GF-D8 (cell line): ENCODE results near the gene MPZL2.

ENCODE experiments used
- DNase-seq: peaks from one replicate; lab custom pipeline; 2025; lab: John Stamatoyannopoulos, UW

Gene MPZL2

DNA sequence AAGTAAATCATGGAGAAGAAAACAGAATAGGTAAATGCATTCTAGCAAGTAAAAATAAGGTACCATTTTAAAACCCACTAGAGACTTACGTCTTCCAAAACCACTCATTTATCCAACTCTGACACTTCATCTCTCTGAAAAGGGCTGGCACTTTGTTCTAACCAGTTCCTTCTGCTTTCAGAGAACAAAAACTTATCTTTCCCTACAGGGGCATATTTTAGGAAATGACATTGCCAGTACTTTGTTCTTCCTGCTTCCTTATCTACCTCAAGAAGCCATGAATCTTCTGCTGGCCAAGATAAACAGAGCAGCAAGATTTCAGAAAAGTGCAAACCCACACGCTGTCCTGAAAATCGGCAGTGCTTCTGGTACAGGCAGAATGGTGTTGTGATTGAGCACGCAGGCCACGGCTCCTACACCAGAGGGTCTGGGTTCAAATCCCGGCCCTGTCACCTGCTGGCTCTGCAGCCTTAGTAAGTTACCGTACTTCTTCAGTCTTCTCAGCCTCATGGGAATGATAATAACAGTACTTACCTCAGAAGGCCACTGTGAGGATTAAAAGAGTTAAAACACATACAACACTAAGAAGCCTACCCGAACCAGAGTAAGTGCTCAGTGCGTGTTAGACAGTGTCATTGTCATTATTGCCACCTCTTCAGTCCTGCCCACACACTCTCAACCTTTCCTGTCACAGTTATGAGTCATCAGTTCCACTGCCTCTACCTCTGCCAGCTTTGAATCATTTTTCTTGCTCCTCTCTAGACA is 22.9 kb downstream of the MPZL2 start:
- peak; percentile 100 for DNase-seq

DNA sequence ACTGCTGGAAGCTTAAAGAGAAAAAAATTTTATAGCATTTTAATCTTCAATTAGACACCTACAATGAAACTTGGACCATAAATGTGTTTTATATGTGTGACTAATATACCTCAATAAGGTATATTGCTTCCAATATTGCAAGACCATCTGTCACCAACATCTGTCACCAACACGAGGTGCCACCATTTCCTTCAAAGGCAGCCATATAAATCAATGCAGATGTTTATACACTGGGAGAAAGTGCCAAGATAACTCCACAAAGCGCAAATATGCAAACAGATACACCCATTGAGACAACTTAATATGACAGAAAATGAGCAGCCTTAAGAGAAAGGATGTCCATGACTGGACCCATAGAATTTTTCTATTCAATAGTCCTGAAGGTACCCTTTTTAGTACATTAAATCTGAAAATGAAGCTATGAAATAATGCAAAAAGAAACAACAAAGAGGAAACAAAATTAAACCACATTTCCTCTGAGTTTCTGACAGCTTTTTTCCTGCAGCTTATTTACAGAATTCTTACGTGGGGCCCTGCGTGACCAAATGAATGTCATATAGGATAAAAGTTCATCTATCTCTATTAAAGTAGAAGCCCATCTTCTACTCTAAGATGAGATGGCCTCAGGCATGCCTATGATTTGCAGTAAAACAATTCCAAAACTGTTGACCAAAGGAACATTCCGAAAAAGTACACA is 24.4 kb downstream of the MPZL2 start:
- no peak for DNase-seq

DNA sequence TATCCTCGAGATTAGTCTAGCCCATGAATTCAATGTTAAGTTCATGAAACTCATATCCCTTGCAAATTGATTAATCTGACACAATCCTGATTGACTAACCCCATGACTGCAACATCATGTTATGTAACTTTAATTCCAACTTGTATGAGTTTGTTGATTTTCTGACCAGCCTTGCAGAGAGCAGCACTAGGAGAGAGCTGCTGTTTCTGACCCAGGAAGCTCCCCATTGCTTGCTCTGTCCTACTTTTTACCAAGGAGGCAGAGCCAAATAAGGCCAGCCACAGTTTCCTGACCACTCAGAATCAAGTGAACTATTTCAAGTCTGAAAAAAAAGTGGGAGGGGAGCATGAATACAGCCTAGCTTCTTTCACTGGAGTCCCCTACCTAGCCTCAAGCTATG is 25.2 kb downstream of the MPZL2 start:
- DNase-seq: peak; percentile 74

DNA sequence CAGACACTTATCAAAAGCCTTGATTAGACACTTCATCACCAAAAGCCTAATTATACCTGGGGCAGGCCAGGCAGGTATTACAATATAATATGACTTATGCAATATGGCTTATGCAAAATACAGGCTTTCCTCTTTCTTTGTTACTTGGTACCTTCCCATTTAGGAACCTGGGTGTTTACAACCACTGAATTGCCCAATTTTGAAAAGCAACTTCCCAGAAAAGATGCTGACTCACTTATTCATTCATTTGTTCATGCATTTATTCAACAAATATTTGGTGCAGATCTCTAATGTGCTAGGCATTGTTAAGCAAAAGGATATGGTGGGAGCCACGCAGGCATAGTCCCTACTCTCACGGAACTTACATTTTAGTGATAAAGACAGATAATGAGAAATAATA is 25.7 kb downstream of the MPZL2 start:
- DNase-seq: peak; percentile 76

DNA sequence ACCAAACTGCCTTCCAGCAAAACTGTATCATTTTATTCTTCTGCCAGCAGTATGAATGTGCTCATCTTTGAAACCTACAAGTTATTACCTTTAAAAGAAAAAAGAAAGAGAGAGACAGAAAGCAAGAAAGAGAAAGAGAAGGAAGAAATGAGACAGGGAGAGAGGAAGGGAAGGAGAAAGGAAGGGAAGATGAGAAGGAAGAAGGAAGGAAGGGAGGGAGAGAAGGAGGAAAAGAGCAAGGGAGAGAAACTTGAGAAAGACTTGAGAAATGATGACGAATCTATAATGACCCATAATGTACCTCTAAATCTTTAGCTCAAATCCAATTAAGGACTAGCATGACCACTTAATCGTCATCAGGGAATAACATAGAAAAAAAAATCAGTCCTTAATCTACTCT is 27.9 kb downstream of the MPZL2 start:
- DNase-seq: no peak

DNA sequence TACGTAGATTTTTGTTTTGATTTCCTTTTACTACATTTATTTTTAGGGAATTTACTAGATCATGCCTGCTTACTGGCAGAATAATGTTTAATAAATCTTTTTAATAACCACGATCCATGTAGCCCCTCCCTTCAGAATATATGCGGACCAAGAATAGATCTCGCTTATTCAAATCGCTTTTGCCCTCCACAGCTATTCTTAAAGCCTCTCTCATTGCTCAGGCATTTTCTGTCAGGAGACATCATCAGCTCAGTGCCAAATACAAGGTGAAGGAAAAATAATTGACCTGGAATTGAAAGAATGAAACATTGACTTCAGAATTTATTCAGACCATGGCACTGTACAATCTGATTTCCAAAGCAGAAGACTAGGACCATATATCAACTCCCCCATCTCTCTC is 29.3 kb downstream of the MPZL2 start:
- DNase-seq: no peak

DNA sequence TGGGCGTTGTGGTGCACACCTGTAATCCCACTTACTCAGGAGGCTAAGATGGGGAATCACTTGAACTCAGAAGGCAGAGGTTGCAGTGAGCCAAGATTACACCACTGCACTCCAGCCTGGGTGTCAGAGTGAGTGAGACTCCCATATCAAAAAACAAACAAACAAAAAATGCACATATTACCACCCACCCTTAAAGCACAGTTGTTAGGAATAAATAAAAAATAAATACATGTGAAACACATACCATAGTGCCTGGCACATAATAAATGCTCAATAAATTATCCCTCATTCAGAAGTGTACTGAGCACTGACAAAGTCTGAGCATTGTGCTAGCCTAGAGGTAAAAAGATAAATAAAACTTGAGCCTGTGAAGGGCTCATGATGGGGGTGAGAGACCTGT is 30.2 kb downstream of the MPZL2 start:
- DNase-seq: no peak

DNA sequence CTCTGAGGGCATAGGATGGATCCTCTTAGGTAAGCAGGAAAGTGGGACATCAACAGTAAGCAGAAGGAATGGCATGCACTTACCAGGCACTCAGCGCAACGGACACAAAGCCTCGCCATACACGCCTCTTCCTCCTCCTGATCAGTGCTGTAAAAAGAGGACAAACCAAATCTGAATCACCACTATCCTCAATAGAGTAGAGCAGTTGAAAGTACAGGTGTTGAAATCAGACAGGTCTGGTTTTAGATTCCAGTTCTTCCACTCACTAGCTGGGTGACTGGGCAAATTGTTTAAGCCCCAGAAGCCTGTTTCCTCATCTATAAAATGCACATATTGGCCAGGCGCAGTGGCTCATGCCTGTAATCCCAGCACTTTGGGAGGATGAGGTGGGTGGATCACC is 30.7 kb downstream of the MPZL2 start:
- DNase-seq: no peak

DNA sequence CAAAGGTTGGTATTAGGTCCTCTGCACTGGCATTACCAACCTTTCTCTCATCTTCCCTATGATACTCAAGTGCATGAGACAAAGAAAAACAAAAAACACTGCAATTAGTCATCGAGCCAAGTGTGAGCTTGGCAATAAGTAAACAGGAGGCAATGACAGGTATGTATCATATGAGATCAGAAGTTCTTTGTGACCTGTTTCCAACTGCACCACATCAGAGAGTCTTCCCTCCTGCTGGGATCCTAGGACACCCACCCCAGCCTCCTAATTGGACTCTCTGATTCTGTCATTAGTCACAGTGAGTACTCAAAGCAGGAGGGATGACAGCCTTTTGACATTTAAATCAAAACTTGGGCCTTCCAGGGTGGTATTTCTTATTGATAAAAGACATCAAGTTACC is 31.4 kb downstream of the MPZL2 start:
- DNase-seq: no peak

DNA sequence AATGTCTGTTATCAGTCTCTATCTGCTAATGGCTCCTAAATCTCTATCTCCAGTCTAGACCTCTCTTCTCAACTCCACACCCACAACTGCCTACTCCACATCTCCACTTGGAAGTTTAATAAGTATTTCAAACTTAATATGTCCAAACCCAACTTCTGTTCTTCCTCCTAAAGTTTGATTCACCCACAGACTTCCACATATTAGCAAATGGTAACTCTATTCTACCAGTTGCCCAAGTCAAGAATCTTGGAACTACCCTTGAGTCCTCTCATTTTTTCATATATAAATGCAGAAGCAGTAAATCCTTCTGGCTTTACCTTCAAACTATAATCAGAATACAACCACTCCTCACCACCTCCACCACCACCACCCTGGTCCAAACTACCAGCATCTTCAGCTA is 32.6 kb downstream of the MPZL2 start:
- no peak for DNase-seq

DNA sequence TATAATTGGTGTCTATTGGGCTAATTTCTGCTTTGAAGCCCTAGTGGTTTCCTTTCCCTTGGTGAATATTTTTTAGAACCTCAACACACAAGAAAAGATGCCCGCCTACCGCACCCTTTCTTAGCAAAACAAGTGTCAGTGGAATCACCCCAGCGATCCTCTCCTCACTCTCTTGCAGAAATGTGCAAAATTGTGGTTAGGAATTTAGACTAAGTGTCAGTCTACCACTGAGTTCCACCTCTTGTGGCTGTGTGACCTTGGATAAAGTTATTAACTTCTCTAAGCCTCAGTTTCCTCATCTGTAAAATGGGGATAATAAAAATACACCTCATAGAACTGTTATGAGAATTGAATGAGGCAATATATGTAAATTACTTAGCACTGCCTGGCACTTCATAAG is 34.0 kb downstream of the MPZL2 start:
- no peak for DNase-seq

DNA sequence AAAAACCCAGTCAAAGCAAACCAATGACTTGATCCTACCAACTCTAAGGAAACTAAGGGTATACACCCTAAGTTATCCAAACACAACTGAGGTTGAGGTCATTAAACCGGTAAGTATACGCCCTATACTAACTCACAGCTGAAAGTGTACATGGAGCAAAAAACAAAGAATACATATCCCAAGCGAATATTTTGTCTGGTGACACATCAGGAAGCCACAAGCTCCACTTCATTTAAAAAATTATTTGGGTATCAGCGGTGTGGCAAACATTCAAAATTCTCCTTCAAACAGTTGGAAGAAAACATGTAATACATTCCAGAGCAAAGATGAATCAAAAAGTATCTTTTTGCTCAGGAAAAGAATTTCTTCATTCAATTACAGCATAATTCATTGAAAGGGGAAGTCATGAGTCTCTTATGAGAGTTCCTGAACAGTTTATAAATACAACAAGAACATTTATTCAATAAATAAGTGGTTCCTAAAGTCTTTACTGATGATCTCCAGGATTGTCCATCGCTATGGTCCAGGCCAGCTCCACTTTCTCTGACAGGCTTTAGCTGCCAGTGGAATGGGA is 34.7 kb downstream of the MPZL2 start:
- peak; percentile 59 for DNase-seq

DNA sequence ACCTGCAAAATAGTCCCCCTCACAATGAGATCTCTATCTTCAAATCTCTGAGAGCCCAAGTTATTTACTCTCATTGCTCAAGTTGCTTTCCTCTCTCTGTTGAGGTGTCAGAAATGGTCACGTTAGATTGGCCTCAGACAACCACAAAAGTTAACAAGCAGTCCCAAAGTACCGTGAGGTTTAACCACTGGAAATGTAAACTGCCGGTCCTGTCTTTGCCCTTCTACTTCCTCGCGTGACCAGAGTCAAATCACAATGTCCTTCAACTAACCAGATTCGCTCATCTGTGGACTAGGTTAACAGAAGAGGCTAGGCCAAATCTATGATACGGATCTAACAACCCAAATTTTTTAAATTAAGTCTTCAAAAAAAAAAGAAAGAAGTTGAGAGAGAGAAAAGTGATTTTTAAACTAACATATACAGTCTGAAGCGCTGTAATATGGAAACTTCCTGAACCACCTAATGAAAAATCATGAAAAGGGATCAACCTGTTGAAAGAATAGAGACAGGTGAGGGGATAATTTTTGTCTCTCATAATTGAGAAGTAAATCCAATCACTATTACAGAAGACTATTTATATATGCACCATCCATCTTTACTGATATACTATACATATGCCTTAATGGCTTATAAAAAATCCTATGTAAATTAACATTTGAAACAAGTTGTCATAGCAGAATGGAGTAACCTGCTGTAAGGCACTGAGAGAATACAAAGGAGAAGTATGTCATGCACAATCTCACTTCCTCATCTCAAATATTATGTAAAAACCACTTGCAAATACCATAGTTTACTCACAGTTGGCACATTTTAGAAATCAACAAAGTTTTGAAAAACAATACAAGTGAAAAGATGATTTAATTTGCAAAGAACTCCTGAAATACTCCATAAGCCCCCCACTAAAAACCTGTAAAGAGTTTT is 36.0 kb downstream of the MPZL2 start:
- peak; percentile 96 for DNase-seq

DNA sequence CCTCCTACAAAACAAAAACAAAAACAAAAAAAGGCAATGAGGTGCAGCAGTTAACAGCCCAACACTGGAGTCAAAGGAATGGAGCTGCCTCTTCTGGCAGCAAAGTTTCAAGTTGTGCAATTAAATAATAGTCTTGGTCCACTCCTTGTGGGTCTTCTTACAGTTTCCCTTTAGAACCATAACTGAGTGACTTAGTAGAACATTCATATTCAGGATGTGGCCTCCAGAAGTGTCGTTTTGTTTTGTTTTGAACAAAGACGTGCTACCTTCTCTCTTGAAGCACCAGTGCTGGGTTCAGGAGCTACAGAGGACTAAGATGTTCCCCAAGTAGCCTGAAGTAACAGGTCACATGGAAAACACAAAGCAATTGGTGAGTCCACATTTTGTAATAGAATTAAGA is 37.3 kb downstream of the MPZL2 start:
- no peak for DNase-seq

DNA sequence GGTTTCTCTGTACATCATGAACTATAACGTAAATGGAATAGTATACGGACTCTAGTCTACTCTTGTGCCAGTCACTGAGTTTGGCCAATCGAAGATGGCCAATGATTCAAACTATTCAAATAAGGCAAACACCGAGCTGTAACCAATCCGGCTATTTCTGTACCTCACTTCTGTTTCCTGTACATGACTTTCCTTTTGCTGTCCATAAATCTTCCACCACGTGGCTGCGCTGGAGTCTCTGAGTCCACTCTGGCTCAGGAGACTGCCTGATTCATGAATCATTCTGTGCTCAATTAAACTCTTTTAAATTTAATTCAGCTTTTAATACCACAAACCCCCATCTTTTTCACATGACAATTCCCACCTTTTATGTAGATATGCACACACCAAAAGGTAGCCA is 37.8 kb downstream of the MPZL2 start:
- no peak for DNase-seq

DNA sequence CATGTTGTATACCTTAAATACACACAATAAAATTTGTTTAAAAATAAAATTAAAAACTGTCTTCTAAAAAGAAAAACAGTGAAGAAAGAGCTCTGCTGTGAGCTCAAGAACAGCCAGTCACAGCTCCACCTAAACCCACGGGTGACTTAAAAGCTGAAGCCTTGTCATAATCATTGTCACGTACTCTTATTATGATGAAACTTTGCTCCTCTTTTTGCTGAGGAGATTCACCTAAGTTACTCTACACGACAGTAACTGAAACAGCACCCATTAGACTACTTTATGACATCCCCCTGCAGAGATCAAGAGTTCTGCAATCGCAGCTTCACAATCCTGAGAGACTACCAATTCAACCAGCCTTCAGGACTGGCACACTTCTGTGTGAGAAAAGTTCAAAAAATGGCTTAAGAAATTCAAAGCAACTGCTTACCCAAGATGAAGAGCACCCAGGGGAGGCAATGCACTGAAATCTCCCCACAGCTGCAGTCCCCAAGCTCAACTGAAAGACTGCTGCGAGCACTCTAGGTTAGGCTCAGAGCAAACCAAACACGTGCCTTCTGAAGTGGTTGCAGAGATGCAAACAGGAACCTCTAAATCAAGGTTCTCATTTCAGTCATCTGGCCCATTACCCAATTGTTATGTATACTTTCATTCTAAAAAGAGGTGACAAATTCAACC is 39.4 kb downstream of the MPZL2 start, which contains the start of gene JAML:
Gene JAML (minus strand): TSS at position 501 of the 678 bp plus-strand sequence. CDS start 10,145 bp downstream, outside the sequence.
- DNase-seq: peak; percentile 62

DNA sequence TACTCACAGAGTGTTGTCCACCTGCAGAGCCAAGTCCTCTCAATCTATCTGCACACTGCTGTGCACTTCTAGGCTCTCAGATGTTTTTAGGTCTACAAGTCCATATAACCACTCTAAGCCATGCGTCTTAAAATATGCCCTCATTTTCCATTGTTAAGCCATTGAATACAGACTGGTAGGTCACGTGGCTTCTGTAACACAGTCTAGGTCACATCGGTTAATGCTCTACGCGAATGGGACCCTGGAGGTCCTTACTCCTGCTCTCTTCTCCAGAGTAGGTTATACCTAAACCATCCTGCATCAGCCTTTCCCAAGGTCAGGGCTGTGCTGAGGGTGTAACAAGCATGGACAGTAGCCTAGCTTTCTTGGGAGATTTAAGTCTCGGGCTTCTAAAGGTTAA is 40.1 kb downstream of the MPZL2 start:
- DNase-seq: no peak

DNA sequence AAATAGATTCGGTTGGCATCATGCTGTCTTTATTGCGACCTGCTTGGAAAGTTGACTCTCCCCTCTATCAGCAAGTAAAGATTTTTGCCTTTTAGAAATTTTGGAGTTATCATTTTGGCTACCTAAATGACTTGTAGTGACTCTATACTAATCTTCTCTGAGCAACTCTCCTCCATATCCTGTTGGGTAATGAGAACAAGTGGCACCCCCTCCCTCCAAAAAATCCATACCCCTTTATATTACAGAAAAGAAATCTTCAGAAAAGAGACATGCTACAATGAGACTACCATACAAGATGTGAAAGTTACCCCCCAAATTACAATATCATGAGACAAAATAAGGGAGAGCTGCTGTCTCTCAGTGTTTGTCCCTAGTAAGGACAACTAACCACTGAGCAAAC is 40.5 kb downstream of the MPZL2 start:
- DNase-seq: no peak

DNA sequence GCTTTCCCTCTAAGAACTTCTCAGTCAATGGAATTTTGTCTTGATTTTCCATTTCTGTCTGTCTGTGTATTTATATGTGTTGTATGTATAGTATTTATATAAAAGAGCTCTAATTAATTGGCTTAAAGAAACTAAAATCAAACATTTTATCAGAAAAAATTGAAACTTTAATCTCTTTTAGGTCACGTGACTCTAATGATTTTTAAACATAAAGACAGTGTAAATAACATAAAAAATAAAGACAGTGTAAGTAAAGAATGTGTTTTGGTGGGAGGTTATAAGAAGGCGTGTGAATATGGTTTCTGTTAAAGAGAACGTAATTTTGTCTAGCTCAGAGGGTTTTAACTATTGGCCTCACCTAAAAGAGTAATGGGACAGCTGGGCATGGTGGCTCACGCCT is 41.7 kb downstream of the MPZL2 start:
- no peak for DNase-seq

DNA sequence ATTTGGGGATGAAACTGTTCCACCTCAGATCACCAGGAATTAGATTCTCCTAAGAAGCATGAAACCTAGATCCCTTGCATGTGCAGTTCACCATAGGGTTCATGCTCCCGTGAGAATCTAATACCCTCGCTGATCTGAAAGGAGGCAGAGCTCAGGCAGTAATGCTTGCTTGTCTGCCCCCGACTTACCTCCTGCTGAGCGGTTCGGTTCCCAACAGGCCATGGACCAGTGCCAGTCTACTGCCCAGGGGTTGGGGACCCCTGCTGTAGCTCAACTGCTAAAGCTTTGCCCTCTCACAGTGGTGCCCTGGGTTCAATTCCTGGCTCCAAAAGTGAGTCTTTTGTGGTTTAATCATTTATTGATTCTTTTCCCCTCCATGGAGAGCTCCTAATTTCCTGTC is 42.7 kb downstream of the MPZL2 start:
- no peak for DNase-seq

DNA sequence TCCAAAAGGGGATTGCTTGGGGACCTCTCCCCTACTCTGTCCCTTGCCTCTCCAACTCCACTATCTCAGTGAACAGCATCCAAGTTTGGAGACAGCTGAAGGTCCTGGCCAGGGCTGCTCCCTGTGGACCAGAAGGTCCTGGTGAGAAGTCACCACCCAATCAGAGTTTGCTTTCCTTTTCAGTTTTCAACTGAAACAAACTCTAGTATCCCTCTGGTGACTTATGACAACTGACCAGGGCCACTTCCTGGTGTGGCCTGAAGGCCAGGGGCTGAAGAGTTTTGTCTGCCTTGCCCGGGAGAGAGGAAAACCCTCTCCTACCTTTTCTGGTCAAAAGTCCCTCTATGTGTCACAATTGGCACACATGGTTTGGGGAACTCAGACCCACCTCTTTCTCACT is 44.4 kb downstream of the MPZL2 start:
- DNase-seq: no peak

DNA sequence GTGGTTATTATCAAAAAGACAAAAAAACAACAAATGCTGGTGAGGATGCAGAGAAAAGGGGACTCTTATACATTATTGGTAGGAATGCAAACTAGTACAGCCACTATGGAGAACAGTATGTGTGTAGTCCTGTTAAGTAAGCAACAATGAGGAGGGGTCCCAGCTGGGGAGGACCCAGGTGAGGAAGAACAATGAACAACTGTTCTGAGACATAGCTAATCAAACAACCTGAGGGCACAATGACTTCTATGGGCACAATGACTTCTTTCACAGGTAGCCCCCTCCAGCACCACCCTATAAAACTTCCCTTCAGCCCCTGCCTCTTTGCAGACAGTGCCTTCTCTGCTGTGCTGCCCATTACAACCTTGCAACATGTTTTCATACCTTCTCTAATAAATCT is 44.9 kb downstream of the MPZL2 start:
- no peak for DNase-seq
